Activated naive CD4-positive, alpha-beta T cell treated with anti-CD3 and anti-CD28 coated beads, Interleukin-2, amount 10 ng/mL, durations not matched to agents 7 days and 5 days (primary cell): ENCODE results near the gene MAPK10.
"Not testable (repeated sequence)": the region's sequence is repeated elsewhere in the genome, so short reads cannot be mapped to it uniquely, and the experiment has no call there.

Experiments used
- CTCF ChIA-PET: fragments of 350-600 bp; sonication (Branson Sonifier 250); formaldehyde crosslinking; loops from one replicate; lab custom pipeline; 2021; ENCODE audit warnings: antibody characterized with exemption; lab: Charles Lee
- DNase-seq: peaks from one replicate; pipeline ENCODE4 v3.0.0-alpha.2; 2020
- H3K27ac Mint-ChIP-seq: one replicate; pipeline ENCODE4 v1.8.0; 2021; ENCODE audit warnings: mild to moderate bottlenecking, moderate library complexity, mixed read lengths
- H3K27me3 Mint-ChIP-seq: one replicate; pipeline ENCODE4 v1.8.0; 2021; ENCODE audit warnings: mild to moderate bottlenecking, mixed read lengths
- H3K36me3 Mint-ChIP-seq: one replicate; pipeline ENCODE4 v1.8.0; 2021; ENCODE audit warnings: mixed read lengths
- H3K4me1 Mint-ChIP-seq: one replicate; pipeline ENCODE4 v1.8.0; 2021; ENCODE audit warnings: mixed read lengths
- H3K4me3 Mint-ChIP-seq: one replicate; pipeline ENCODE4 v1.8.0; 2021; ENCODE audit warnings: mild to moderate bottlenecking, moderate library complexity, mixed read lengths
- H3K9me3 Mint-ChIP-seq: one replicate; pipeline ENCODE4 v1.8.0; 2021; ENCODE audit warnings: mixed read lengths

Gene MAPK10

DNA sequence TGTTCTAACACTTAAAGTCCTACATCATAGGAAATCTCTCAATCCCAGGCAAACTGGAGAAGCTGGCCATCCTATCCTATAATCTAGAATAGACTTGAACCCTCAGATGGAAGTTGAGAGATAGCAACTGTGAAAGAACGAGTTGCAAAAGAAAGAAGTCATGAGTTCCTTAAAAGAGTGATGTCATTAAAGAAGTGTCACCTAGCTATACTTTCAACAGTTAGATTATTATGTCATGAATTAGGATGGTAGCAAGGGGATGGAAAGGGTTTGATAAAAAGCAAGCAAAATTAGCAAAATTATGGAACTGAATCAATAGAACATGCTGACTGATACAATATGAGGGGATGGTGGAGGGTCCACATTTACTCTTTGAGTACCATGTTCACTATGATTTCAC lies 7.1 kb upstream of the MAPK10 start:
- H3K27ac Mint-ChIP-seq: no peak overlapping the region
- H3K27me3 Mint-ChIP-seq: no peaks in the 10 kb centered on the region
- CTCF ChIA-PET: no interaction called here
- H3K36me3 Mint-ChIP-seq: no peaks in the 10 kb centered on the region
- peaks cover 5% of the 10 kb centered on the region for H3K9me3 Mint-ChIP-seq
- DNase-seq: no peak
- no peak overlapping the region for H3K4me3 Mint-ChIP-seq
- H3K4me1 Mint-ChIP-seq: no peaks in the 10 kb centered on the region

DNA sequence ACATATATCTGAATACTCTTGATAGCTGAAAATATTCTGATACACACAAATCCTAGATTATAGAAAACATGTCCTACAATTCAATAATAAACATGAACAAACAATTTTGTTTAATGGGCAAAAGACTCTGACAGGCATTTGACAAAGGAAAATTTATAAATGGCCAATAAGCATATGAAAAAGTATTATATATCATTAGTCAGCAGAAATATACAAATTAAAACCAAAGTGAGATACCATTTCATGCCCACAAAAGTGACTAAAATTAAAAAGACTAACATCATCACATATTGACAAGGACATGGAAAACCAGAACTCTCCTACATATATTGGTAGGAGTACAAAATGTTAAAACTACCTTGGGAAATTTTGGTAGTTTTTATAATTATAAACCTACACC lies 2.7 kb upstream of the MAPK10 start:
- H3K9me3 Mint-ChIP-seq: no peaks in the 10 kb centered on the region
- H3K4me1 Mint-ChIP-seq: peaks cover 11% of the 10 kb centered on the region
- H3K27ac Mint-ChIP-seq: no peak overlapping the region
- DNase-seq: no peak
- CTCF ChIA-PET: no interaction called here
- H3K36me3 Mint-ChIP-seq: no peaks in the 10 kb centered on the region
- H3K27me3 Mint-ChIP-seq: peaks cover 4% of the 10 kb centered on the region
- H3K4me3 Mint-ChIP-seq: no peak overlapping the region

DNA sequence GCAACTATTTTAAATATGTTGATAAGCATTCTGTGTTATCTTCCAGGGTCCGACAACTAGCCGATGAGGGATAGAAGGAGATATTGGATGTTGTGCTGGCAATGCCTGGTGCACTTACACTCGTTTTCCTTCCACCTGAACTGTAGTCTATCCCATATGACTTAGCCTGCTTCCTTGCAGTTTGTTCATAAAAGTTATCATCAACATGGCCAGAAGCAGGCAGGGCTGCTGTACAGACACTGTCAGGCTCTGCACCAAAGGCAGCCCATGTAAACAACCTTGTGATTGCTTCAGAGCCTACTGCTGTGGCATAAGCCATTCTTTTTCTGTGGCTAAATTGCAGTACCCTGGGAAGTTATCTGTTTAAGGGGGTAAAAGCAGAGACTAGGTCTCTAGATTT lies 1.6 kb downstream of the MAPK10 start:
- CTCF ChIA-PET: no interaction called here
- peaks cover 11% of the 10 kb centered on the region for H3K4me1 Mint-ChIP-seq
- peaks cover 4% of the 10 kb centered on the region for H3K27me3 Mint-ChIP-seq
- no peak overlapping the region for H3K27ac Mint-ChIP-seq
- DNase-seq: no peak
- H3K9me3 Mint-ChIP-seq: no peaks in the 10 kb centered on the region
- H3K4me3 Mint-ChIP-seq: no peak overlapping the region
- no peaks in the 10 kb centered on the region for H3K36me3 Mint-ChIP-seq

DNA sequence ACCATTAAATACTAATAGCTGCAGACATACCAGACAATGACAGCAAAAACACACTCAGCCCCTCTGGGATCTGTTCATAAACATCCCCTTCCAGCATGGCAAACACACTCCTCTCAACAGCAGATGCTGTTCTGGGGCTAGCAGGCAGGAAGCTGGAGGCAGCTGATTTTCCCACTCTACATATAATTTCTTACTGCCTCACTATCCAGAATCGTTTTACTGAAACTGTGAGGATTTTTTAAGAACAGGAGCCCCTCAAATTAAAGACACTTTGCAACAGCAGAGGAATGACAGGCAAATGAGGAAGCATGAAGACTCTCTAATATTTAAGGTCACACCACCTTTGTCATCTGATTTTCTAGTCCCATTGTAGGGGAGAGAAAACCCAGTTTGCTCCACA lies 2.2 kb downstream of the MAPK10 start:
- no peak overlapping the region for H3K4me3 Mint-ChIP-seq
- H3K27me3 Mint-ChIP-seq: peaks cover 4% of the 10 kb centered on the region
- CTCF ChIA-PET: no interaction called here
- H3K4me1 Mint-ChIP-seq: peaks cover 11% of the 10 kb centered on the region
- H3K27ac Mint-ChIP-seq: no peak overlapping the region
- H3K36me3 Mint-ChIP-seq: no peaks in the 10 kb centered on the region
- DNase-seq: no peak
- H3K9me3 Mint-ChIP-seq: no peaks in the 10 kb centered on the region

DNA sequence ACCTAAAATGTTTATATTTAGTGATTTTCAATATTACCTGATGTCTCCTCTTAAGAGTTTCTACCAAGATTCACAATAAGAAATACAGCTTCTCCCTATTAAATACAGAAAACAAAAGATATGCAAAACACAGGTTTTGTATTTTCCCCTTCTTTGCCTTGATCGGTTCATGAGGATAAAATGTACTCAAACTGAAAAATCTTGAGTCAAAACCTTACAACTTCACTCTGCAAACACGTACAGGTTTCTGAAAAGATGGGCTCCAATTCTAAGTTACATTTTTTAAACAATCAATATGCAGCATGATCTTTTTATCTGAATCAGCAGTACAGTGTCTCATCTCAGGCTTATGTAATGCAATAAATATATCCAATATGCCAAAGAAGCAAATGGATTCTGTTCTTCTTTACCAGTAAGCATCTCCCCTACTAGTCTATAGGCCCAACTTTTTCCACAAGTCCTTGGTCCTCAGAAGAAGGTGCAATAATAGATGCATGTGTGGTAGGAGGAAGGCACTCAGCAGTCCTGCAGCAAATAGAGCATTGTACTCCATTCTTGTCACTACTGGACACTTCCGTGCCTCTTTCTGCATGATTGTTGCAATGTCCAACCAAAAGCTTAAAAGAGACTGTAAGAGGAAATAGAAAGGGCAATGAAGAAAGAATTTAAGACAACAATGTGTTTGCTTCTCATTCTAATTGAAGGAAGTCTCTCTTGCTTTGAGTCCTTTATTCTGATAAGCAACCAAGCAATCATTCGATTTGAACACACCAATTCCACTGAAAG lies 3.2 kb downstream of the MAPK10 start:
- CTCF ChIA-PET: no interaction called here
- Mint-ChIP-seq H3K27ac (no peak overlapping the region), H3K4me3 (no peak overlapping the region), H3K9me3 (no peaks in the 10 kb centered on the region), H3K27me3 (peaks cover 4% of the 10 kb centered on the region), H3K4me1 (peaks cover 11% of the 10 kb centered on the region), H3K36me3 (no peaks in the 10 kb centered on the region)
- no peak for DNase-seq

DNA sequence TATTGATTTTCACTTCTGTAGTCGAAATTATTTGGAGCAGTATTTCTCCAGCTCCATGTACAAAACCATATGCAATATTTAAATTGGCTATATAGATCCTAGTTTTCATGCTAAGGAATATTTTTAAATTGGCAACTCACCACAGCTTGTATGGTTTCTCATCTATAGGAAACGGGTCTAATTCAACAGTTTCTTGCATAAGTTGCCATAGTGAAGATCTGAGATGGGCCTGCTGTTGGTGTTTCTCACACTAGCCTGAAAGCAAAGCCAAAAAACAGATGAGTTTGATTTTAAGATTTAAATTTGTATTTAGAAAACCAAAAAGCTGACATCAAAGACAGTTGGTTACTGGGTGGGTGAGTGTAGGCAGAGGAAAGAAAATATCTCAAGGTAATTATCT lies 5.5 kb downstream of the MAPK10 start:
- Mint-ChIP-seq H3K4me1 (peaks cover under 1% of the 10 kb centered on the region), H3K27me3 (no peaks in the 10 kb centered on the region), H3K4me3 (no peak overlapping the region), H3K36me3 (no peaks in the 10 kb centered on the region), H3K9me3 (no peaks in the 10 kb centered on the region), H3K27ac (no peak overlapping the region)
- CTCF ChIA-PET: no interaction called here
- no peak for DNase-seq

DNA sequence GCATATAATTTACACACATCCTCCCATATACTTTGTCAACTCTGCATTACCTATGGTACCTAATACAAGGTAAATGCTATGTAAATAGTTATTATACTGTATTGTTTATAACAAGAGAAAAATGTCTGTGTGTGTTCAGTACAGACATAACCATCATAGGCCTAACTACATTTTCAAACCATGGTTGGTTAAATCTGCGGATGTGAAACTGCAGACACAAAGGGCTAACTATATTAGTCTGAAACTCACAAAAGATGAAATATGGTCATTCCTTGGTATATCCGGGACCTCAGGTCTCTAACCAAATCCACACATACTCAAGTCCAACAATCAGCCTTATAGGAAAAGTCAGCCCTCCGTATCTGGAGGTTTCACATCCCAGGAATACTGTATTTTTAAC lies 13.5 kb downstream of the MAPK10 start:
- Mint-ChIP-seq H3K36me3 (no peaks in the 10 kb centered on the region), H3K4me1 (no peaks in the 10 kb centered on the region), H3K27ac (no peak overlapping the region), H3K4me3 (no peak overlapping the region), H3K9me3 (no peaks in the 10 kb centered on the region), H3K27me3 (no peaks in the 10 kb centered on the region)
- CTCF ChIA-PET: no interaction called here
- DNase-seq: no peak

DNA sequence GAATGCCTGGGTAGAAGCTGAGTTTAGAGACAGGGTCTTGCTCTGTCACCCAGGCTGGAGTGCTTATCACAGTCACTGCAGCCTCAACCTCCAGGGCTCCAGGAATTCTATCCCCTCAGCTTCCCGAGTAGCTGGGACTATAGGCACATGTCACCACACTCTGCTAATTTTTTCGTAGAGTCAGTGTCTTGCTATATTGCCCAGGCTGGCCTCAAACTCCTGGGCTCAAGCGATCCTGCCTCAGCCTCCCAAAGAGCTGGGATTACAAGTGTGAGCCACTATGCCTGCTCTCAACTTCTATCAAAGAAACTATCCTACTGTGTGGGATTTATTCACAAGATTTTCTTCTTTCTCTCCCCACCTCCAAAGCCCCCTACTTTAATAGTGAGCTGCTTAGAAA lies 15.7 kb downstream of the MAPK10 start:
- no peaks in the 10 kb centered on the region for H3K27me3 Mint-ChIP-seq
- H3K4me3 Mint-ChIP-seq: no peak overlapping the region
- no peak for DNase-seq
- no peaks in the 10 kb centered on the region for H3K4me1 Mint-ChIP-seq
- CTCF ChIA-PET: no interaction called here
- no peaks in the 10 kb centered on the region for H3K36me3 Mint-ChIP-seq
- no peaks in the 10 kb centered on the region for H3K9me3 Mint-ChIP-seq
- H3K27ac Mint-ChIP-seq: no peak overlapping the region

DNA sequence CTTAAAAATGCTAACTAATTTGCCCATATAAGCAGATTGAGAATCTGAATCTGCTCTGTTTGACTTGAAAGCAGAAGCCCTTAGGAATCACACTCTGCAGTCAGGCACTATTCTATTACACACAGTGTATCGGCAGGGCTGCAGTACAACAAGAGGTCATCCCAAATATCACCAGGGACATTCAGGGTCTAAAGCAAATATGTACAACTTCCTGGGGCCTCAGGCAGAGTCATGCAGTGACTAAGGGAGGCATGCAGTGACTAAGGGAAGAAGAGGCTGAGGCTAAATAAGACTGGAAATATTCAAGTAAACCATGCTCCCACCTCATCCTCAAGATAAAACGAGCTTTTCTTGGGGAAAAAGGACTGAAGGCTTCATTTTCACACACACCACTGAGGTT lies 20.9 kb downstream of the MAPK10 start:
- no peaks in the 10 kb centered on the region for H3K4me1 Mint-ChIP-seq
- H3K36me3 Mint-ChIP-seq: no peaks in the 10 kb centered on the region
- DNase-seq: no peak

DNA sequence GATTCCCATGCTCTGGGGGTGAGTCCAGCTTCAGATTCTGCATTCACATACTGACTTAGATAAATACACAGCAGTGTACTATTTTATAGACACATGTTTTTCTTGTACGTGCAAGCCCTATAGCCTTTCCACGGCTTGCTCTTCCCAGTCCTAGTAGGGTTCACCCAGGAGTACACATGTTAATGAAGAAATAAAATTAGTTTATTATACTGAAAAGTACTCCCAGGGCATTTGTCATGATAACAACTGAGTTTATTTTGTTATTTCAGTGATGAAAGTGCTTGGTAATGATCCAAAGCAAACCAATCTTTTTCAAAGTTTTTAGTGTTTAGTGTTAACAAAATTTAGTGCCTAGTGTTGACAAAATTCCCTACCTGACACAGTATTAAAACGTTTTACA lies 21.3 kb downstream of the MAPK10 start:
- Mint-ChIP-seq H3K4me1 (no peaks in the 10 kb centered on the region), H3K4me3 (no peak overlapping the region), H3K9me3 (no peaks in the 10 kb centered on the region), H3K36me3 (no peaks in the 10 kb centered on the region), H3K27ac (no peak overlapping the region), H3K27me3 (no peaks in the 10 kb centered on the region)
- no peak for DNase-seq
- CTCF ChIA-PET: no interaction called here

More for the DNA sequence above, 20.9 kb downstream of the MAPK10 start:
- Mint-ChIP-seq H3K4me3 (no peak overlapping the region), H3K27ac (no peak overlapping the region), H3K27me3 (no peaks in the 10 kb centered on the region), H3K9me3 (no peaks in the 10 kb centered on the region)
- CTCF ChIA-PET: no interaction called here

DNA sequence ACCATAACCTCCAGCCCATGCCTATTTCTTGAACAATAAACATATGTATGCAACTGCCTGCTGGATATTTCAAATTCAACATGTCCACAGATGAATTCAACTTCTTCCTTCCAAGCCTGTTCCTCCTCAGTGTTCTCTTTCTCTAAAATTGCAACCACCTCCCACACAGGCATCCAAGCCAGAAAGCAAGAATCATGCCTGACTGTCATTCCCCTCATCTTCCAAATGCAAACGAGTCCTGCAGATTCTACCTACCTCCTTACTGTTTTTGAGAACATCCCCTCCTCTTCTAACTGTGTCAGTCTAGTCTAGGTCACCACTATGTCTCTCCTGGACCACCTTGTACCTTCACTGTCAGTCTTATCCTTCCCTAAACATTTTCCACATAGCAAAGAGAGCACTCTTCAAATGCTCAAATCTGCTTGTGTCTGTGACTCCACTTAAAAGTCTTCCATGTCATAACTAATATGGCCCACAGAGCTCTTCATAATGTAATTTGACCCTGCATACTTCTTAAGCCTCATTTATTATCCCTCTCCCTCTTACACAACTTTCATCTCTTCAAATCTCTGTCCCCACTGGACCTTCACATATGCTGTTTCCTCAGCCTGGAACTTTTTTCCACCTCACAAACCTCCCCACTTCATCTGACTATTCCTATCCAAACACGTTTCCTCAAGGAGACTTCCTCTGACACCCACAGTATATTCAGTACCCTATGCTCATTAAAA lies 25.7 kb downstream of the MAPK10 start:
- H3K27me3 Mint-ChIP-seq: no peaks in the 10 kb centered on the region
- no peak overlapping the region for H3K4me3 Mint-ChIP-seq
- H3K4me1 Mint-ChIP-seq: no peaks in the 10 kb centered on the region
- CTCF ChIA-PET: no interaction called here
- H3K36me3 Mint-ChIP-seq: no peaks in the 10 kb centered on the region
- H3K9me3 Mint-ChIP-seq: no peaks in the 10 kb centered on the region
- no peak overlapping the region for H3K27ac Mint-ChIP-seq
- no peak for DNase-seq

DNA sequence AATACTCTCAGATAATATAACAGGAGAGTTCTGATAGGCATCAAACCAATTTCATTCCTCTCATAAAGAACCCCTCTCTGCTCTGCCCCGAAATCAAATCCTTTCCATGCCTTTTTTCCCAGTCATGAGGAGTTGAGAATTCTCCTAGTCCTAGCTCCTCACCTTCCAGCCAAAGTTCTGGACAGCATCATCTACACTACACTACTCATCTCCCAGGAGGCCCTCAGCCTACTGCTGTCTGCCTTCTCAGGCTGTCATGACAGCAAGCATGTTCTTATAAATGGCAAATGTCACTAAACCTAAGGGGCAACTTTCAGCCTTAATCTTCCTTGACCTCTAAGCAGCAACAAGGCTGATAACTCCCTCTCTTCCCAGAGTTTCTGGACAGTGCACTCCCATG lies 26.6 kb downstream of the MAPK10 start:
- Mint-ChIP-seq H3K4me3 (no peak overlapping the region), H3K27ac (no peak overlapping the region), H3K36me3 (no peaks in the 10 kb centered on the region), H3K27me3 (no peaks in the 10 kb centered on the region), H3K9me3 (no peaks in the 10 kb centered on the region), H3K4me1 (no peaks in the 10 kb centered on the region)
- DNase-seq: no peak
- CTCF ChIA-PET: no interaction called here

DNA sequence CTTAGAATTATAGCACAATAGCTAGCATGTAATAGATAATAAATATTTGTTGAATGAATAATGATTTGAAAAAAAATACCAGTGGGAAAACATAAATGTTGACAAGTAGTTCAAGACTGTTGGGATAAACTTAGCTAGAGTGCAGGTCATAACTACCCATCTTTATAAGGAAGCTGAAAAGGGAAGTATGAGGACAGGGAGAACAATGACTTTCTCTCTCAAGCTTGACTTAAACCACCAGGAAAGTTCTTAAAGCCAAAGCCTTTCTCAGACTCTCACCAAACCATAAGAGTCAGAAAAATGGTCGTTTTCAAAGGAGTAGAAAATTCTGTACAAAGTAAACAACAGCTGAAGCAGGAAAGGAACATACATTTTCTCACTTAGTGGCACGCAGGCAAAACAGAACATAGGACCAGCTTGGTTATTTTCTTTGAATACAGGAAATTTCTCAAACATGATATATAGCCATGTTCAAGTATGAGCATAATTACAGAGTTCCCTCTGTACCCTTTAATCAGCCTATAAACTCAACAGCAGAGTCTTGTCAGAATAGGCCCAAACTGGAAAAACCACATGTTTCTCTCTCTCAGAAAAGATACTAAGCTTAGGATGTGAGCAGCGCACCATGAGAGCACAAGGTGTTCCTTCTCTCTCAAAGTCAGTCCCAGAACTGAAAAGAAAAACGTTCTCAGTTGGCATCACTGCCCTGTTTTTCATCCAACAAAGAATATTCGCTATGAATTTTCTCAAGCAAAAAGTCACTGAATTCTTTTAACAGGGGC lies 28.7 kb downstream of the MAPK10 start:
- Mint-ChIP-seq H3K27ac (no peak overlapping the region), H3K4me1 (no peaks in the 10 kb centered on the region), H3K9me3 (no peaks in the 10 kb centered on the region), H3K36me3 (no peaks in the 10 kb centered on the region), H3K4me3 (no peak overlapping the region), H3K27me3 (no peaks in the 10 kb centered on the region)
- CTCF ChIA-PET: no interaction called here
- DNase-seq: no peak

DNA sequence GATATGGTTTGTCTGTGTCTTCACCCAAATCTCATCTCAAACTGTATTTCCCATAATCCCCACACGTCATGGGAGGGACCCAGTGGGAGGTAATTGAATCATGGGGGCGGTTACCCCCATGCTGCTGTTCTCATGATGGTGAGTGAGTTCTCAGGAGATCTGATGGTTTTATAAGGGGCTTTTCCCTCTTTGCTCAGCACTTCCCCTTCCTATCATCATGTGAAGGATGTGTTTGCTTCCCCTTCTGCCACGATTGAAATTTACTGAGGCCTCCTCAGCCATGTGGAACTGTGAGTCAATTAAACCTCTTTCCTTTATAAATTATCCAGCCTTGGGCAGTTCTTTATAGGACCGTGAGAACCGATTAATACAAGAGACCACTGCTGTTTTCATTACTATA lies 29.4 kb downstream of the MAPK10 start:
- H3K36me3 Mint-ChIP-seq, H3K9me3 Mint-ChIP-seq, CTCF ChIA-PET, DNase-seq, H3K27me3 Mint-ChIP-seq, H3K4me1 Mint-ChIP-seq, H3K4me3 Mint-ChIP-seq, H3K27ac Mint-ChIP-seq: not testable (repeated sequence)

DNA sequence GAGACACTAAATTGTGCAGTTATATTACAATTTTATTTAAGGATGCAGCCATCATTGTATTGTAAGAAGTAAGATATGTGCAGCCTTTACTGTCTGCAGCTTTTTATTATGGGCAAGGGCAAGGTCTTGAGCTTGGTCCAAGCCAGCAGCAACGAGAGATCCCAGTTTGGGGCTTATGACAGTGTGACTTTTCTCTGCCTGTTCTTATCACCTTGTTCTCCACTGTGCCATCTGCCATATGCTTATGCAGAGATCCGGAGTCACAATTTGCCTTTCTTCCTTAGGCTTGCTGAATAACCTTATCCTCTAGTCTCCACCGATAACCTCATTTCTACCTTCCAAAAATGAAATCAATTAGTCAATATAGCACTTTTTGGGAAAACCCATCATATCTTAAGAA lies 30.4 kb downstream of the MAPK10 start:
- Mint-ChIP-seq H3K36me3 (no peaks in the 10 kb centered on the region), H3K27ac (no peak overlapping the region), H3K27me3 (no peaks in the 10 kb centered on the region), H3K4me3 (no peak overlapping the region), H3K9me3 (no peaks in the 10 kb centered on the region), H3K4me1 (no peaks in the 10 kb centered on the region)
- no peak for DNase-seq
- CTCF ChIA-PET: no interaction called here
